ENCODE results near the gene FSCN2. TPM values are rescaled to one million over a fixed set of nuclear protein-coding genes. Genes with fewer than 3 reads are reported as not detected.

FSCN2 gene
- total RNA-seq, 3 donors from 2014 or later (not counting 1 experiment from before 2014, with no cell fraction given): 0.26 to 2.6 (median 1.0) TPM

GRCh38 chr17:81547614-81547982 lies 19.4 kb downstream of the FSCN2 start:
- WGBS (ENCODE audit: insufficient coverage): 95% methylated on average over 14 of the region's 14 CpGs
- TF ChIP-seq CTCF (IDR thresholded peaks at IDR 0.05): no peak
- peaks cover 49% of the 10 kb centered on the region for H3K36me3 ChIP-seq (ENCODE audit: control insufficient read depth, insufficient read depth, low read length)

DNA sequence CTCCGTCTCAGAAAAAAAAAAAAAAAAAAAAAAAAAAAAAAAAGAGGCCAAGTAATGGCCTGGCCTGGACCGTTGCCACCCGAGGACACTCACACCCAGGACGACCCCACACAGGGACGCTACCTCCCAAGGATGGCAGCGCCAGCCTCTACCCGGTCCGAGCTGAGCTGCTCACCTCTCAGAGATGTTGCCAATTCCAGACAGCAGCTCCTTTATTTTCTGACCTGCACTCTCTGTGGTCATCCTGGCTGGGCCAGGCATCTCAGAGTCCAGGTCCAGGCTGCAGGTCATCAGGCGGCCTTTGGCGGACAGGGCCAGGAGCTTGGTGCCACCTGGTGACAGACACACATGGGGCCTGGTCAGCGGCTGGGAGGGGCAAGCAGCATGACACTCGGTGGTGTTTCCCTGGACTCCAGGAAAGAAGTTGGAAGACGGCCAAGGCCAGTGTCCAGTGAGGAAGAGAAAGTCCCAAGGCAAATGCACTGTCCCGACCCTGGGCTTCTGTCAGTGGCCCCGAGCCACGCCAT lies 20.9 kb downstream of the FSCN2 start:
- Mint-ChIP-seq H3K9me3 (no peaks in the 10 kb centered on the region), H3K36me3 (no peaks in the 10 kb centered on the region), H3K4me1 (peaks cover 22 to 29% of the 10 kb centered on the region in 2 donors), H3K4me3 (peak overlapping the region; percentile 13), H3K27ac (no peak overlapping the region), H3K27me3 (ENCODE audit: low read depth in 2 of 2) (no peaks in the 10 kb centered on the region)
- DNase-seq: no peak
- H3K27me3 ChIP-seq (ENCODE audit: control insufficient read depth, insufficient read depth, low read length): no peaks in the 10 kb centered on the region
- ATAC-seq: no peak
- no peaks in the 10 kb centered on the region for H3K9me3 ChIP-seq (ENCODE audit: control insufficient read depth, insufficient read depth, low read length)
- no peak overlapping the region for H3K4me3 ChIP-seq (ENCODE audit: low read length)
- H3K4me1 ChIP-seq (ENCODE audit: control insufficient read depth, insufficient read depth, low read length): peaks cover 27% of the 10 kb centered on the region
- peaks cover 38% of the 10 kb centered on the region for H3K36me3 ChIP-seq (ENCODE audit: control insufficient read depth, insufficient read depth, low read length)
- intact Hi-C loops (cut with micrococcal nuclease): no loop called here
- TF ChIP-seq CTCF (IDR thresholded peaks at IDR 0.05): no peak
- WGBS (ENCODE audit: insufficient coverage): 96% methylated on average over 16 of the region's 16 CpGs
- no peak overlapping the region for H3K27ac ChIP-seq (ENCODE audit: low read length)

More at GRCh38 chr17:81547614-81547982, 19.4 kb downstream of the FSCN2 start:
- Histone ChIP-seq H3K27me3 (ENCODE audit: control insufficient read depth, insufficient read depth, low read length) (no peaks in the 10 kb centered on the region), H3K4me3 (ENCODE audit: low read length) (no peak overlapping the region), H3K27ac (ENCODE audit: low read length) (no peak overlapping the region), H3K4me1 (ENCODE audit: control insufficient read depth, insufficient read depth, low read length) (peaks cover 14% of the 10 kb centered on the region), H3K9me3 (ENCODE audit: control insufficient read depth, insufficient read depth, low read length) (no peaks in the 10 kb centered on the region)
- Mint-ChIP-seq H3K4me3 (no peak overlapping the region), H3K4me1 (peaks cover 8 to 14% of the 10 kb centered on the region in 2 donors), H3K36me3 (no peaks in the 10 kb centered on the region), H3K27ac (no peak overlapping the region), H3K9me3 (no peaks in the 10 kb centered on the region), H3K27me3 (ENCODE audit: low read depth in 2 of 2) (no peaks in the 10 kb centered on the region)
- no peak for ATAC-seq
- DNase-seq: no peak
- intact Hi-C loops (cut with micrococcal nuclease): no loop called here

DNA sequence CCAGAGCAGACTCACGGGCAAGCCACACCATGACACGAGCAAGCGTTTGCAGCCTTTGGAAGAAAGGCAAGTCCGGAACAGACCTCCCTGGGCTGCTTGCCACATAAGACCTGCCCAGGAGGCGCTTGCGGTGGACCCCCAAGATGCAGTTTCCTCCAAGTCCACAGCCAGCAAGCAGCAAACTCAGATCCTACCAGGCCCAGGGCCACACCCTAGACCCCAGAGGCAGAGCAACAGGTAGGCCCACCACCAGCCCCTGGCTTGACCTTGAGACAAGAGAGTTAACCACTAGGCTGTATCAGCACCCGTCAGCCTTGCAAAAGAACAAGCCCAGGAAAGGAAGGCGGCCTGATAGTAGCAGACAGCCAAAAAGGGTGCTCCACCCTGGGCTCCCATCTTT lies 21.6 kb downstream of the FSCN2 start:
- H3K36me3 Mint-ChIP-seq: no peaks in the 10 kb centered on the region

More for the DNA sequence above, 21.6 kb downstream of the FSCN2 start:
- no peak overlapping the region for H3K4me3 ChIP-seq (ENCODE audit: low read length)
- Mint-ChIP-seq H3K9me3 (no peaks in the 10 kb centered on the region), H3K4me1 (peaks cover 24 to 32% of the 10 kb centered on the region in 2 donors), H3K4me3 (peak overlapping the region; percentile 74), H3K27ac (no peak overlapping the region), H3K27me3 (ENCODE audit: low read depth in 2 of 2) (no peaks in the 10 kb centered on the region)
- TF ChIP-seq CTCF (IDR thresholded peaks at IDR 0.05): no peak
- no peak for DNase-seq
- no peak for ATAC-seq
- H3K9me3 ChIP-seq (ENCODE audit: control insufficient read depth, insufficient read depth, low read length): no peaks in the 10 kb centered on the region
- no peak overlapping the region for H3K27ac ChIP-seq (ENCODE audit: low read length)
- WGBS (ENCODE audit: insufficient coverage): 98% methylated on average over 8 of the region's 8 CpGs
- no peaks in the 10 kb centered on the region for H3K27me3 ChIP-seq (ENCODE audit: control insufficient read depth, insufficient read depth, low read length)
- intact Hi-C loops (cut with micrococcal nuclease): no loop called here
- peaks cover 30% of the 10 kb centered on the region for H3K4me1 ChIP-seq (ENCODE audit: control insufficient read depth, insufficient read depth, low read length)
- H3K36me3 ChIP-seq (ENCODE audit: control insufficient read depth, insufficient read depth, low read length): peaks cover 32% of the 10 kb centered on the region

Measured in natural killer cell (primary cell).